Caco-2 (cell line): ENCODE data around the gene PRRT3. TPM values are rescaled to one million over a fixed set of nuclear protein-coding genes. Genes with fewer than 3 reads are reported as not detected.

Experiments
- BruUV-seq: library from RNA; stranded (reverse); fragments of 400-500 nt; replicated peaks from 2 replicates; lab custom pipeline; 2021; lab: Mats Ljungman, UMichigan
- CTCF ChIA-PET: fragments of 300-600 bp; sonication (Branson Sonifier 250); formaldehyde crosslinking; loops from one replicate; lab custom pipeline; 2022; ENCODE audit warnings: antibody characterized with exemption; lab: Charles Lee
- POLR2A ChIA-PET: fragments of 300-600 bp; sonication (Branson Sonifier 250); formaldehyde crosslinking; loops from one replicate; lab custom pipeline; 2022; ENCODE audit warnings: antibody characterized with exemption; lab: Charles Lee
- DNase-seq, 2 experiments: peaks; one replicate each; pipeline versions ENCODE4 v3.0.0 to v3.0.0-alpha.2; 2020 to 2022
- H3K27me3 ChIP-seq: replicated peaks from 2 replicates; pipeline ENCODE4 v1.6.0; 2011; ENCODE audit warnings: low read length; ENCODE audit not compliant: control insufficient read depth, insufficient read depth
- H3K36me3 ChIP-seq: 2 replicates; pipeline ENCODE4 v1.5.1; 2011; ENCODE audit warnings: low read length; ENCODE audit not compliant: control insufficient read depth, insufficient read depth
- H3K4me1 ChIP-seq: fragments of 250-450 bp; sonication (Bioruptor Pico); 2 replicates; pipeline ENCODE4 v1.5.1; 2020; ENCODE audit warnings: mild to moderate bottlenecking
- H3K4me3 ChIP-seq: 2 replicates; pipeline ENCODE4 v1.5.1; 2011; ENCODE audit warnings: low read depth, mild to moderate bottlenecking, control low read depth, low read length
- H3K9me3 ChIP-seq: fragments of 250-450 bp; sonication (Bioruptor Pico); 2 replicates; pipeline ENCODE4 v1.5.1; 2020; ENCODE audit warnings: mild to moderate bottlenecking, moderate library complexity
- H3K27ac Mint-ChIP-seq: one replicate; pipeline ENCODE4 v1.8.0; 2022; ENCODE audit warnings: mixed read lengths; ENCODE audit not compliant: unreplicated experiment
- H3K27me3 Mint-ChIP-seq: one replicate; pipeline ENCODE4 v1.8.0; 2022; ENCODE audit warnings: mixed read lengths; ENCODE audit not compliant: insufficient read depth, unreplicated experiment
- H3K36me3 Mint-ChIP-seq: one replicate; pipeline ENCODE4 v1.8.0; 2022; ENCODE audit warnings: mild to moderate bottlenecking, mixed read lengths; ENCODE audit not compliant: insufficient read depth, unreplicated experiment
- H3K4me1 Mint-ChIP-seq: one replicate; pipeline ENCODE4 v1.8.0; 2022; ENCODE audit warnings: low read depth, mixed read lengths; ENCODE audit not compliant: unreplicated experiment
- H3K4me3 Mint-ChIP-seq: one replicate; pipeline ENCODE4 v1.8.0; 2022; ENCODE audit warnings: mild to moderate bottlenecking, moderate library complexity, mixed read lengths; ENCODE audit not compliant: unreplicated experiment
- H3K9me3 Mint-ChIP-seq: one replicate; pipeline ENCODE4 v1.8.0; 2022; ENCODE audit warnings: mixed read lengths; ENCODE audit not compliant: unreplicated experiment
- intact Hi-C: fragments of 100-400 bp; cut with micrococcal nuclease; formaldehyde crosslinking; loops from one replicate; pipeline ENCODE4 v1.10.0; 2022; ENCODE audit not compliant: unreplicated experiment
- total RNA-seq: library from RNA; stranded (reverse); gene quantifications from 2 replicates; pipeline ENCODE4 v1.2.3, GENCODE V29; 2022
- TF ChIP-seq, protein P1 (sequence below), 2 experiments: fragments of 200-600 bp in 1 of 2; IDR thresholded peaks; 1 replicate in 1 of 2; 2 replicates in 1 of 2; pipeline versions ENCODE4 v1.5.1 to v1.8.0; 2011 to 2022; ENCODE audit warnings: antibody characterized with exemption in 1 of 2, control low read depth in 1 of 2, inconsistent platforms in 1 of 2, low read depth in 1 of 2, low read length in 1 of 2, mild to moderate bottlenecking in 1 of 2, moderate library complexity in 1 of 2; ENCODE audit not compliant: insufficient read depth in 1 of 2, severe bottlenecking in 1 of 2, unreplicated experiment in 1 of 2

The PRRT3 gene
- total RNA-seq, 1 experiment from 2014 or later: 1.3 TPM

GRCh38 chr3:9938966-9939365, 13.2 kb downstream of the PRRT3 start:
- H3K27me3 Mint-ChIP-seq: no peaks in the 10 kb centered on the region
- H3K4me1 Mint-ChIP-seq: peaks cover 8% of the 10 kb centered on the region
- BruUV-seq: no TSS peak
- no peaks in the 10 kb centered on the region for H3K9me3 Mint-ChIP-seq
- ChIA-PET POLR2A (no interaction called here), CTCF (no interaction called here)
- intact Hi-C loops: no loop called here
- Histone ChIP-seq H3K27me3 (no peaks in the 10 kb centered on the region), H3K4me3 (no peak overlapping the region), H3K9me3 (no peaks in the 10 kb centered on the region), H3K4me1 (peaks cover 6% of the 10 kb centered on the region; the same call in 1 of the 2 replicates), H3K36me3 (peaks cover 1% of the 10 kb centered on the region; the same call in 1 of the 2 replicates)
- H3K27ac Mint-ChIP-seq: no peak overlapping the region
- H3K36me3 Mint-ChIP-seq: peaks cover 13% of the 10 kb centered on the region
- TF ChIP-seq, protein P1, sequence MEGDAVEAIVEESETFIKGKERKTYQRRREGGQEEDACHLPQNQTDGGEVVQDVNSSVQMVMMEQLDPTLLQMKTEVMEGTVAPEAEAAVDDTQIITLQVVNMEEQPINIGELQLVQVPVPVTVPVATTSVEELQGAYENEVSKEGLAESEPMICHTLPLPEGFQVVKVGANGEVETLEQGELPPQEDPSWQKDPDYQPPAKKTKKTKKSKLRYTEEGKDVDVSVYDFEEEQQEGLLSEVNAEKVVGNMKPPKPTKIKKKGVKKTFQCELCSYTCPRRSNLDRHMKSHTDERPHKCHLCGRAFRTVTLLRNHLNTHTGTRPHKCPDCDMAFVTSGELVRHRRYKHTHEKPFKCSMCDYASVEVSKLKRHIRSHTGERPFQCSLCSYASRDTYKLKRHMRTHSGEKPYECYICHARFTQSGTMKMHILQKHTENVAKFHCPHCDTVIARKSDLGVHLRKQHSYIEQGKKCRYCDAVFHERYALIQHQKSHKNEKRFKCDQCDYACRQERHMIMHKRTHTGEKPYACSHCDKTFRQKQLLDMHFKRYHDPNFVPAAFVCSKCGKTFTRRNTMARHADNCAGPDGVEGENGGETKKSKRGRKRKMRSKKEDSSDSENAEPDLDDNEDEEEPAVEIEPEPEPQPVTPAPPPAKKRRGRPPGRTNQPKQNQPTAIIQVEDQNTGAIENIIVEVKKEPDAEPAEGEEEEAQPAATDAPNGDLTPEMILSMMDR (IDR thresholded peaks at IDR 0.05; ENCODE audit: insufficient read depth in 1 of 2, low read depth in 1 of 2, low read length in 1 of 2, severe bottlenecking in 1 of 2, unreplicated experiment in 1 of 2): no peak
- H3K4me3 Mint-ChIP-seq: no peak overlapping the region
- DNase-seq: no peak

- peaks cover 8% of the 10 kb centered on the region for H3K4me1 Mint-ChIP-seq
- no peak overlapping the region for H3K4me3 Mint-ChIP-seq
- DNase-seq: no peak
- intact Hi-C loops: no loop called here
- Histone ChIP-seq H3K36me3 (peaks cover 1% of the 10 kb centered on the region; the same call in 1 of the 2 replicates), H3K9me3 (no peaks in the 10 kb centered on the region), H3K4me1 (peaks cover 6% of the 10 kb centered on the region; the same call in 1 of the 2 replicates), H3K4me3 (no peak overlapping the region), H3K27me3 (no peaks in the 10 kb centered on the region)
- POLR2A ChIA-PET: no interaction called here
- peaks cover 26% of the 10 kb centered on the region for H3K36me3 Mint-ChIP-seq
- H3K9me3 Mint-ChIP-seq: no peaks in the 10 kb centered on the region
- no TSS peak for BruUV-seq
- no peaks in the 10 kb centered on the region for H3K27me3 Mint-ChIP-seq
- H3K27ac Mint-ChIP-seq: no peak overlapping the region
- CTCF ChIA-PET: no interaction called here
- TF ChIP-seq, protein P1 (IDR thresholded peaks at IDR 0.05; ENCODE audit: insufficient read depth in 1 of 2, low read depth in 1 of 2, low read length in 1 of 2, severe bottlenecking in 1 of 2, unreplicated experiment in 1 of 2): no peak
These were observed 14.5 kb downstream of the PRRT3 start for GRCh38 chr3:9937486-9938238.

GRCh38 chr3:9935966-9936510, 16.2 kb downstream of the PRRT3 start:
- peaks cover 1% of the 10 kb centered on the region; the same call in 1 of the 2 replicates for H3K36me3 ChIP-seq
- CTCF ChIA-PET: interaction anchor here (1.5 kb wide), 1 partner anchor 10 kb away, joined by 5 read pairs; no protein-coding TSS in a partner anchor
- Mint-ChIP-seq H3K4me1 (peaks cover 8% of the 10 kb centered on the region), H3K4me3 (no peak overlapping the region), H3K9me3 (no peaks in the 10 kb centered on the region), H3K27me3 (no peaks in the 10 kb centered on the region), H3K27ac (no peak overlapping the region), H3K36me3 (peaks cover 31% of the 10 kb centered on the region)
- no peak overlapping the region for H3K4me3 ChIP-seq
- H3K9me3 ChIP-seq: no peaks in the 10 kb centered on the region
- no peaks in the 10 kb centered on the region for H3K27me3 ChIP-seq
- no TSS peak for BruUV-seq
- POLR2A ChIA-PET: no interaction called here
- peaks cover 6% of the 10 kb centered on the region; the same call in 1 of the 2 replicates for H3K4me1 ChIP-seq
- DNase-seq: no peak
- TF ChIP-seq, protein P1 (IDR thresholded peaks at IDR 0.05; ENCODE audit: insufficient read depth in 1 of 2, low read depth in 1 of 2, low read length in 1 of 2, severe bottlenecking in 1 of 2, unreplicated experiment in 1 of 2): no peak
- intact Hi-C loops: no loop called here
